ENCODE results near the gene BRCA1. TPM values are rescaled to one million over a fixed set of nuclear protein-coding genes. Genes with fewer than 3 reads are reported as not detected.

BRCA1 gene
- total RNA-seq, 1 donor from 2014 or later = 3.4 TPM

- H3K27me3 ChIP-seq (ENCODE audit: control insufficient read depth, insufficient read depth, low read length) = no peaks in the 10 kb centered on the region
- FAIRE-seq = no peak
- no peak for DNase-seq (ENCODE audit: low read depth)
- peak overlapping the region; percentile 93 for H3K4me3 ChIP-seq (ENCODE audit: low read depth, low read length)
- H3K36me3 ChIP-seq (ENCODE audit: control insufficient read depth, insufficient read depth, low read length) = peaks cover 22% of the 10 kb centered on the region
- no peak for TF ChIP-seq CTCF (IDR thresholded peaks at IDR 0.05; ENCODE audit: insufficient read depth, low read length, severe bottlenecking)
Observed at GRCh38 chr17:42999003-42999525, 126.1 kb downstream of the BRCA1 start.

DNA sequence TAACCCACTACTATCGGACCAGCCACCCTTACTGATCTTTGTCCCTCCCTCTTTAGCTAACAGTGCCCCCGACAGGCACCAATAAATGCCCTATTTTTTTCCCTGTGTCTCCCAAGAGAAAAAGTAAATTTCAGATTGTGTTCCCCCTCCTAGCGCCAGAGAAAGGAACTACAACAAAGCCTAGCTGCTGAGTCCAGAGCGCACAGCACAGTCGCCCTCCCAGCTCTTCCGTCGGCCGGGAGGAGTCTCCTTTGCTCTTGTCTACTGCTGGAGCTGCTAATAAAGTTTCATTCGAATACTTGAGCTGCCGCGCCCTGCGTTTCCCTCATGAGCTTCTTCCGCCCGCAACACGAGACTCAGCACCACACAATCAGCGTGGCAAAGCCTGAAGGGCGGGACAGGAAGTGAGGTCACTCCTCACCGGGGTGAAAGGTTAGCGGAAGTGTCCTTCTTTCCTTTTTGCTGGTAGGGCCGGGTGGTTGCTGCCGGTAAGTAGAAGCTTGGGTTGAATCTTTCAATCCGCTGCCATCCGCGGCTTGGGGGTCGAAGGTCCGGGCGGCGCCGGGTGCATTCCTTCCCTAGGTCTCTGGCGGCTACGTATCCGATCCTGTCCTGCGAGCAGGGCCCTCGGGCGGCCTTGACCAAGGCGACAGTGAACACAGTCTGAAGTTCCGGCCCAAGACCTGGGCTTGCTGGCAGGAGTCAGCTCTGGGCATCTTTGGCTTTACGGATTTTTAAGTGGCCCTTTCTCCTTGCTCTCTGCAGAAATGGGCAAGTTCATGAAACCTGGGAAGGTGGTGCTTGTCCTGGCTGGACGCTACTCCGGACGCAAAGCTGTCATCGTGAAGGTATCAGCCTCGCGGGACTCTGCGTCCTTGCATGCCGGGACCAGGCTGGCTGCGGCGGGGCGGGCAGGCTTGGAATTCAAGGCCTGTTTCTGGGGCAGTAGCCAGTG lies 126.9 kb downstream of the BRCA1 start, which contains the start of gene RPL27:
Gene RPL27 (plus strand): TSS at position 436 of the 955 bp plus-strand sequence. CDS start 332 bp downstream, at position 768.
- DNase-seq (ENCODE audit: low read depth) (peak; percentile 99), FAIRE-seq (peak; percentile 96)
- H3K4me3 ChIP-seq (ENCODE audit: low read depth, low read length) = peak within 1 kb of the TSS; percentile 93
- H3K27me3 ChIP-seq (ENCODE audit: control insufficient read depth, insufficient read depth, low read length) = no peaks in the 10 kb centered on the region
- peaks cover 24% of the 10 kb centered on the region for H3K36me3 ChIP-seq (ENCODE audit: control insufficient read depth, insufficient read depth, low read length)
- TF ChIP-seq CTCF (IDR thresholded peaks at IDR 0.05; ENCODE audit: insufficient read depth, low read length, severe bottlenecking) = peak; percentile 66

DNA sequence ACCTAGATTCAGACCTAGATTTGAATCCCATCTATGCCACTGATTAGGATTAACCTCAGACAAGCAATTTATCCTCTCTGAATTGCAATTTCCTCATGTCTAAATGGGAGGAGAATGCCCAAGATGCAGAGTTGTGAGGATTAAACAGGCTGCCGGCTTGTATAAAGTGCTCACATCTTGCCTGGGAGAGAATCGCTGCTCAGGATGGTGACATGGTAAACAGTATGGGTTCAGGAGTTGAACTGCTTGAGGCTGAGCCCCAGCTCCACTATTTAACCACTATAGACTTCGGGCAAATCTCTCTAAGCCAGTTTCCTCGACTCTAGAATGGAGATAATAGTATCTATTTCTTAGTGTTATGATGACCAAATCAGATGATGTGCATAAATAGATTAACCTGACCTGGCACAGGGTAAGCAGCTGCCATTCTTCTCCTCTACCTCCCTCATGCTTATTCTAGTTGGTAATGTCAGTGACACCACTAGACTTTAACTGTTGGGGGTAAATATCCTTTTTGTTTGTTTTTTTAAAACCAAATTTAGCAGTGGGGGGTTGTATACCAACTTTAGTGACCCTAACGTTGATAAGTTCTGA lies 127.7 kb downstream of the BRCA1 start:
- FAIRE-seq = no peak
- peaks cover 24% of the 10 kb centered on the region for H3K36me3 ChIP-seq (ENCODE audit: control insufficient read depth, insufficient read depth, low read length)

More for the DNA sequence above, 127.7 kb downstream of the BRCA1 start:
- Histone ChIP-seq H3K27me3 (ENCODE audit: control insufficient read depth, insufficient read depth, low read length) (no peaks in the 10 kb centered on the region), H3K4me3 (ENCODE audit: low read depth, low read length) (peak overlapping the region; percentile 11)
- no peak for TF ChIP-seq CTCF (IDR thresholded peaks at IDR 0.05; ENCODE audit: insufficient read depth, low read length, severe bottlenecking)
- DNase-seq (ENCODE audit: low read depth) = no peak

Other genes with a start within 250 kb of the BRCA1 start
- not detected in 2 replicates for gene G6PC1, start 224.6 kb downstream of the BRCA1 start, total RNA-seq
- gene AARSD1, start 160.9 kb downstream of the BRCA1 start, total RNA-seq = 18.3 and 24.7 TPM in 2 replicates
- gene PTGES3L, start 145.3 kb downstream of the BRCA1 start, total RNA-seq = under 0.01 and 0.13 TPM in 2 replicates
- gene RUNDC1, start 144.8 kb downstream of the BRCA1 start, total RNA-seq = 10.3 and 11.8 TPM in 2 replicates
- 1,341 and 1,431 TPM in 2 replicates for gene RPL27, start 126.9 kb downstream of the BRCA1 start, total RNA-seq
- 0.79 and 2.4 TPM in 2 replicates for gene IFI35, start 118.6 kb downstream of the BRCA1 start, total RNA-seq
- gene VAT1, start 103.0 kb downstream of the BRCA1 start, total RNA-seq = 88.7 and 101 TPM in 2 replicates
- gene RND2, start 100.1 kb downstream of the BRCA1 start, total RNA-seq = under 0.01 and 0.38 TPM in 2 replicates
- gene NBR1, start 45.9 kb upstream of the BRCA1 start, total RNA-seq = 51.9 and 74.5 TPM in 2 replicates
- gene TMEM106A, start 86.5 kb upstream of the BRCA1 start, total RNA-seq = 0.26 and 0.38 TPM in 2 replicates
- not detected in 2 replicates for gene CCDC200, start 103.3 kb upstream of the BRCA1 start, total RNA-seq
- gene RNU2-1, start 108.6 kb upstream of the BRCA1 start, total RNA-seq = not detected in 2 replicates

Measured in bronchial epithelial cell (primary cell).